Activated effector memory CD4-positive, alpha-beta T cell treated with Interleukin-2 at 50 U/mL for 16 hours (primary cell): ENCODE measurements around the gene NRG2.
A peak's percentile ranks its signal among the peaks of the same experiment; 100 is the strongest.

ENCODE experiments used
- DNase-seq: peaks from one replicate; pipeline ENCODE4 v3.0.0-alpha.2; 2020

The NRG2 gene

DNA sequence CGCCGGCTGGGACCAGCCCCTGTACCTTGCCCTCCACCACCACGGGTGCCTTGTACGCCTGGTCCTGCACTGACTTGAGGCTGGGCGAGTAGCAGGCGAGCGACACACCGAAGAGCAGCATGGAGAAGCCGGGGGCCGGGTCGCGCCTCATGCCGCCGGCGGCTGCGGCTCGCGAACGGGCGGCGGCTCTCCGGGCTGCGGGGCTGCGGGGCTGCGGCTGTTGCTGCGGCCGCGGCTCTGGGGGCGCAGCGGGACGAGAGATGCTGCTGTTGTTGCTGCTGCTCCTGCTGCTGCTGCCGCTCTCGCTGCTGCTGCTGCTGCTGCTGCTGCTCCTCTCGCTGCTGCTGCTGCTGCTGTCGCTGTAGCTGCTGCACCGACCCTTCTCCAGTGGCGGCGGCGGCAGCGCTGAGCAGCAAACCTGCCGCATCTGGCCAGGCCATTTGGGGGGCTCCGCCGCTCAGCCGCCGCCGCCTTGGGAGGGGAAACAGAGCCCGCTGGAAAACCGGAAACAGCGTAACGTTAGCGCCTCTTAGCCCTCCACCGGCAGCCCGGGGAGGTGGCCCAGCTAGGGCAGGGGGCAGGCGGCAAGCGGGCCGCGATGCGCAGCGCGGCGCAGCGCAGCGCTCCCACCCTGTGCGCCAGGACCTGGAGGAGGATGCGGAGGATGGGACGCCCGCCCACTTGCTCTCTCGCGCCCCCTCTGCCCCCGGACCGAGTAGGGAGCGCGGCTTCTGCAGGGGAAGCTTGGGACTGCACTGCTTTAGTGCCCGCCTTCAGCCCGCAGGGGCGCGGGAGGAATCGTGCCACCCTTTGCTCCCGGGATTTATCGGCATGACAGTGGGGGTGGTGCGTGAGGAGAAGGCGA lies at the start of gene NRG2:
Gene NRG2, minus strand, starts transcription at position 657 of the 865 bp plus-strand sequence.
- peak; percentile 37 for DNase-seq

- no peak for DNase-seq
These were observed 47.2 kb upstream of the NRG2 start for GRCh38 chr5:140090251-140090650.

DNA sequence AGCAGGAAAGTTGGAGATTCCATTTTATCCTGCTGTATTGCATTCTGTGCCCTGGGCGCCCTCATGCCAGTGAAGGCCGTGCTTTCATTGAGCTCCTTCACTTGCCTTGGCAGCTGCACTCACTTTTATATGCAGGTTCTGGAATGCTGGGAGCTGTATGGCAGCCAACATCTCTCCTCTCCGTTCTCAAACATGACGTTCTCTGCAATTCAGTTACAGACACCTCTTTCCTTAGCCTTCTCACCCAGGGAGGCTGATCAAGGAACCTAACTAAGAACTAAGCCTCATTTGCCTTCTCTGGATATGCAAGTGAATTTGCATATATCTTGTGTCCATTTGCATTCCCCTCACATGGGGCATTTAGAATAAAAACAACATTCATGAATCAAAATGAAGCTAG lies 41.4 kb upstream of the NRG2 start:
- no peak for DNase-seq

GRCh38 chr5:140083650-140084049 lies 40.6 kb upstream of the NRG2 start:
- DNase-seq = no peak

- DNase-seq = no peak
These were observed 40.0 kb upstream of the NRG2 start for GRCh38 chr5:140083120-140083519.

GRCh38 chr5:140076788-140077187 lies 33.7 kb upstream of the NRG2 start:
- no peak for DNase-seq

- DNase-seq = no peak
These were observed 33.0 kb upstream of the NRG2 start for GRCh38 chr5:140076142-140076541.

DNA sequence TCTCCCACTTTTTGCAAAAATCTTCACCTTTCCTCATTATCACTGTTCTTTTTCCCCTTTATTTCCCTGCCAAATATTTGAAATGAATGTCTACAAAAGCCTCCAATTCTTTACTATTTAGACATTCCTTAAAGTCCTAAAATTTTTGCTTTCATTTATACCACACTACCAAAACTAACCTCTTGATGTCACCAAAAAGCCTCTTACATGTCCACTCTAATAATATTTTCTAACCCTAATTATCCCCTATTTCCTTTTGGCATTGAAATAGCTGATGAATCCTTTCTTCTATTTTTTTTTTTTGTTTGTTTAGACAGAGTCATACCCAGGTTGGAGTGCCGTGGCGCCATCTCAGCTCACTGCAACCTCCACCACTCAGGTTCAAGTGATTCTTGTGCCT lies 32.3 kb upstream of the NRG2 start:
- DNase-seq = no peak

- DNase-seq = no peak
These were observed 30.2 kb upstream of the NRG2 start for GRCh38 chr5:140073296-140073695.

DNA sequence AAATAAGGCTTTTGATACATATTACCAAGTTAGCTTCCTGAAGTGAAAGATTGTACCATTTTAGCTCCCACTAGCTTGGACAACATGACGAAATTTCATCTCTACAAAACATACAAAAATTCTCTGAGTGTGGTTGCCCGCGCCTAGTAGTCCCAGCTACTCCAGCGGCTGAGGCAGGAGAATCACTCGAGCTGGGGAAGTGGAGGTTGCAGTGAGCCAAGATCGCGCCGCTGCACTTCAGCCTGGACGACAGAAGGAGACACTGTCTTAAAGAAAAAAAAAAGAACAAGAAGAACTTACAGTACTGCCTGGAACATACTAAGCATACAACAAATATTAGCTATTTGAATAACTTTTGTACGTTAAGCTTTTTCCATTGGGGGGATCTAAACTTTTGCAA lies 29.7 kb upstream of the NRG2 start:
- no peak for DNase-seq

DNA sequence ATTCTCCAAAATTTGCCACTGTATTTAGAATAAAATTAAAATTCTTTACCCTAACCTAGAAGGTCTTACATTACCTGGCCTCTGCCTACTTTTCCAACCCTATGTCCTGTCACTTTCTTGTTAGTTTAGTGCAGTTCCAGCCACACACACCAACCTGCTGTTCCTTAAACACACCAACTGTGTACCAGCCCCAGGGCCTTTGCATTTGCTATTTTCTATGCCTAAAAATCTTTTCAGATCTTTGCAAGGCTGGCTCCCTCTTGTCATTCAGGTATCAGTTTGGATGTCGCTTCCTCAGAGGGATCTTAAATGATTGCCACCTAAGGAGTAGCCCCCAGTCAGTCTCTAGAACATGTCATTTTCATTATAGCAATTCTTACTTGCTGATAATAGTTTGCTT lies 17.7 kb upstream of the NRG2 start:
- DNase-seq = no peak

- DNase-seq = no peak
These were observed 15.3 kb upstream of the NRG2 start for GRCh38 chr5:140058212-140058932.

- DNase-seq = no peak
These were observed 13.8 kb upstream of the NRG2 start for GRCh38 chr5:140056880-140057279.

GRCh38 chr5:140055152-140055551 lies 12.1 kb upstream of the NRG2 start:
- DNase-seq = no peak

DNA sequence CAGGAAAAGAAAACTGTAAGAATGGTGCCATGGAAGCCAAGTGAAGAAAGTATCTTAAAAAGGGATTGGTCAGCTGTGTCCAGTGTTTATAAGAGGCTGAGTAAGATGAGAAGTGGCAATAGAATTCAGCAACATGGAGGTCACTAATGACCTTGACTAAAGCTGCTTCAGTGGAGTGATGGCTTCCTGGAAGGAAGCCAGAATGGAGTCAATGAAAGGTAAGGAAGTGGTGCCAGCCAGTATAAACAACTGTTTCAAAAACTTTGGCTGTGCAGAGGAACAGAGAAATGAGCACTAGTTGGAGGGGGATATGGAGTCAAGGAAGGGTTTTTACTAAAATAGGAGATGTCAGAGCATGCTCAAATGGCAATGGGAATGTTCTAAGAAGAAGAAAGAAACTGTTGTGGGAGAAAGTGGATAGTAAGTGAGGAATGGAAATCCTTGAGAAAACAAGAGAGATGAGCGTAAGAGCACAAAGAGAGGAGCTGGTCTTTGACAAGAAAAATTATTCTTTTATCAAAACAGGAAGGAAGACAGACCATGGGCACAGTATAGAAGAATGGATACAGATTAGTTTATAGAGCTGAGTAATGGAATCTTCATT lies 11.1 kb upstream of the NRG2 start:
- DNase-seq = no peak

DNA sequence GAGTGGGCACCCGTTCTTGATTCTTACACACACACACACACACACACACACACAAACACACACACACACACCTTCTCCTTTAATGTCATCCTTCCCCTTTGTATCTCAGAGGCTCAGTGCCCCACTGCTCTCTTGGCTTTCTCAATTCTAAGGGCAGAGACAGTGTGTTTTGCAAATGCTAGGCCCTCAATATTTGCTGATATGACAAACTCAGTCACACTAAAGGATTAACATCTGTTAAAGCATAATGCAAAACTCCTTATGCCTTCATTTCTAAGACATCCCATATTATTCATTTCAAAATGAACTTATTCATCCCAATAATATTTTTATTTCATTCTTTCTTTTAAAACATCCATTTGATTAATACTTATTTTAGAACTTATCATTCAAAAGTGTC lies 8.9 kb upstream of the NRG2 start:
- no peak for DNase-seq

DNA sequence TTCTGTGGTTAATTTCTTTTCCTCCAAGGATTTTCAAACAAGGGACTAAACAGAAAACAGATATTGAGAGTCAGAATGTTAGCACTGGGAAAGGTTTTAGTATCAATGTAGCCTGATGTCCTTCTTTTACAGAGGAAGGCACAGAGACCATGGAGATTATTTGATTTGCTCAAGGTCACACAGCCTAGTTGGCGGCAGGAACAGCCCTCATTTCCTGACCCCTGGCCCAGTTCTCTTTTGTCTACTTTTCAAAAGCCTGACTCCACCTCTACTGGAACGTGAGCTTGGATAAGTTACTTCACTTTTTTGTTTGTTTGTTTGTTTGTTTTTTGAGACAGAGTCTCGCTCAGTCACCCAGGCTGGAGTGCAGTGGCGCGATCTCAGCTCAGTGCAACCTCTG lies 6.6 kb upstream of the NRG2 start:
- DNase-seq = no peak

- DNase-seq = no peak
These were observed 6.1 kb upstream of the NRG2 start for GRCh38 chr5:140049205-140049604.

DNA sequence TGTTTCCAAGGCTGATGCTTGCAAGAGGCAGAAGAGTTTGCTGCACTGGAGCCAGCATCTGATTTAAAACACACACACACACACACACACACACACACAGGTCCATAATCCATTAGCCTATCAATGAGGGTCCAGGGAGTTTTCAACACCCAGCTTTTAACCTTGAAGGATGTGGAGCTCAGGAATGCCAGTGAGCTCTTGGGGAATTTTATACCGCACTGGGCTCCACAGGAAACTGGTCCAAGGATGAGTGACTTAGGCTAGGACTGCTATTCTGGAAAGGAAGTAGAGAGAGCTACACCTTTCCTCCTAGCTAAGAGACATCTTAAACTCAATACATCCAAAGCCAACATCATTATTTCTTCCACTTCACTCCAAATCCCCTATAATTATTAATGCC lies 942 bp upstream of the NRG2 start:
- DNase-seq = no peak

GRCh38 chr5:140043508-140043872 lies 391 bp upstream of the NRG2 start:
- DNase-seq = no peak

DNA sequence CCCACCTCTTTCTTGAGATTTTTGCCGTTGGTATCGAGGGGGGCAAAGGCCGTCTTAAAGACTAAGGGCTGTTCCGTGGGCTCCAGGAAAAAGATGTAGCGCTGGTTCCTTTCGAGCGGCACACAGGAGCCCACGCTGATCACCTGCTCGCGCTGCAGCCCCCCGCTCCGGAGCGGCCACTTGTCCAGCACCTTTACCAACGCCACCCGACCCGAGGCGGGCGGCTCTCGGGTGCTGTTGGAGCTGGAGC lies 781 bp downstream of the NRG2 start:
- DNase-seq = no peak

- DNase-seq = no peak
These were observed 1.4 kb downstream of the NRG2 start for GRCh38 chr5:140041492-140042392.

GRCh38 chr5:140041099-140041491 lies 2.0 kb downstream of the NRG2 start:
- no peak for DNase-seq
